A549 (cell line): ENCODE data around the gene PCARE. TPM values are rescaled to one million over a fixed set of nuclear protein-coding genes. Genes with fewer than 3 reads are reported as not detected.

ENCODE experiments used
- ATAC-seq, 2 experiments: fragments of 200-7000 bp in 1 of 2; fragments of >200 bp in 1 of 2; cut with Nextera tagmentation in 1 of 2; cut with Tn5 transposase in 1 of 2; 3 replicates each; pipeline versions ENCODE4 v1.8.0 to v1.9.1; 2018 to 2020; ENCODE audit warnings: mild to moderate bottlenecking in 1 of 2, moderate library complexity in 1 of 2
- CTCF ChIA-PET: fragments of 300-600 bp; sonication (Branson Sonifier 250); formaldehyde crosslinking; extraction: SDS; loops from one replicate; lab custom pipeline; 2021; ENCODE audit warnings: antibody characterized with exemption, inconsistent platforms; lab: Yijun Ruan, JAX
- POLR2A ChIA-PET: fragments of 350-600 bp; formaldehyde crosslinking; extraction: SDS; loops from one replicate; lab custom pipeline; 2021; ENCODE audit warnings: antibody characterized with exemption, inconsistent platforms; lab: Yijun Ruan, JAX
- DNase-seq, 2 experiments: peaks; one replicate each; pipeline versions ENCODE4 v3.0.0 to v3.0.0-alpha.2; 2011 to 2016; ENCODE audit warnings: low read depth in 1 of 2, low spot score in 1 of 2
- FAIRE-seq: peaks from 2 replicates; lab custom pipeline; 2011; peaks lifted over from hg19 to GRCh38; lab: Jason Lieb, UNC
- H3K27ac ChIP-seq, 2 experiments: fragments of >200 bp; sonication (Bioruptor Twin); formaldehyde crosslinking; 3 replicates each; pipeline ENCODE4 v1.5.1; 2016 to 2017
- H3K4me1 ChIP-seq: fragments of >200 bp; sonication (Bioruptor Twin); formaldehyde crosslinking; 3 replicates; pipeline ENCODE4 v1.6.1; 2016
- H3K4me2 ChIP-seq: fragments of >200 bp; sonication (Bioruptor Twin); formaldehyde crosslinking; 3 replicates; pipeline ENCODE4 v1.6.1; 2016
- H3K4me3 ChIP-seq: fragments of >200 bp; sonication (Bioruptor Twin); formaldehyde crosslinking; 3 replicates; pipeline ENCODE4 v1.5.1; 2016
- H3K9me3 ChIP-seq: fragments of >200 bp; sonication (Bioruptor Twin); formaldehyde crosslinking; 3 replicates; pipeline ENCODE4 v1.6.1; 2016
- EHMT2 ChIP-seq: fragments of 200-600 bp; sonication (generic); IDR thresholded peaks from 2 replicates; pipeline ENCODE4 v1.6.1; 2016; ENCODE audit warnings: antibody characterized with exemption, low read depth, mild to moderate bottlenecking, moderate library complexity
- EP300 ChIP-seq, 2 experiments: fragments of >200 bp; sonication (Bioruptor Twin); formaldehyde crosslinking; IDR thresholded peaks; 2 replicates in 1 of 2; 3 replicates in 1 of 2; pipeline ENCODE4 v1.6.1; 2016 to 2017
- HOXA7 ChIP-seq: fragments of 250-450 bp; sonication (Bioruptor Pico); IDR thresholded peaks from 2 replicates; pipeline ENCODE4 v1.5.0; 2020; ENCODE audit warnings: mild to moderate bottlenecking, moderate library complexity
- HOXB5 ChIP-seq: fragments of 250-450 bp; sonication (Bioruptor Pico); IDR thresholded peaks from 2 replicates; pipeline ENCODE4 v1.5.0; 2020; ENCODE audit warnings: mild to moderate bottlenecking, moderate library complexity
- JUN ChIP-seq, 2 experiments: fragments of >200 bp; sonication (Bioruptor Twin); formaldehyde crosslinking; IDR thresholded peaks; 2 replicates in 1 of 2; 3 replicates in 1 of 2; pipeline ENCODE4 v1.6.1; 2016 to 2017
- JUNB ChIP-seq: fragments of >200 bp; sonication (Bioruptor Twin); formaldehyde crosslinking; IDR thresholded peaks from 2 replicates; pipeline ENCODE4 v1.6.1; 2016
- MAFK ChIP-seq: fragments of 450-650 bp; IDR thresholded peaks from 2 replicates; pipeline ENCODE4 v1.6.1; 2014; ENCODE audit not compliant: partially characterized antibody
- MAZ ChIP-seq: fragments of 150-350 bp; IDR thresholded peaks from 2 replicates; pipeline ENCODE4 v1.6.1; 2014; ENCODE audit warnings: antibody characterized with exemption, low read depth, low read length, borderline replicate concordance
- NR3C1 ChIP-seq: fragments of >200 bp; sonication (Bioruptor Twin); formaldehyde crosslinking; IDR thresholded peaks from 3 replicates; pipeline ENCODE4 v1.6.1; 2017
- POLR2A ChIP-seq: IDR thresholded peaks from 2 replicates; pipeline ENCODE4 v1.6.1; 2012; ENCODE audit warnings: mild to moderate bottlenecking, low read length
- POLR2AphosphoS2 ChIP-seq: conservative IDR thresholded peaks from 2 replicates; pipeline ENCODE4 v1.6.1; 2012; ENCODE audit warnings: low read length, improper control_type of control experiment, inconsistent platforms
- RAD21 ChIP-seq, 2 experiments: fragments of >200 bp in 1 of 2; sonication (Bioruptor Twin) in 1 of 2; formaldehyde crosslinking in 1 of 2; IDR thresholded peaks in 1 of 2; conservative IDR thresholded peaks in 1 of 2; 2 replicates in 1 of 2; 3 replicates in 1 of 2; pipeline ENCODE4 v1.6.1; 2012 to 2018; ENCODE audit warnings: inconsistent platforms in 1 of 2
- ZFP36 ChIP-seq: fragments of 450-650 bp; IDR thresholded peaks from 2 replicates; pipeline ENCODE4 v1.6.1; 2014; ENCODE audit warnings: borderline replicate concordance; ENCODE audit not compliant: partially characterized antibody
- WGBS: methylation state at CpG from one replicate; pipeline ENCODE4 v1.1.6; 2017; ENCODE audit errors: missing lambda C conversion rate; 5-methylcytosine and 5-hydroxymethylcytosine counted together
- polyA plus RNA-seq, 4 experiments: library from polyadenylated mRNA; depleted of rRNA in 3 of 4; stranded (reverse); fragments of >200 nt; fragmentation: RNase III in 1 of 4; extraction: RNeasy Plus Mini Kit Qiagen cat#74134 plus additional on column Dnase treatment in 1 of 4; gene quantifications; 2 replicates in 3 of 4; 3 replicates in 1 of 4; pipeline ENCODE4 v1.2.3, GENCODE V29; 2011 to 2017
- TF ChIP-seq, protein P1 (sequence below): fragments of 200-600 bp; sonication (generic); IDR thresholded peaks from 2 replicates; pipeline ENCODE4 v1.6.1; 2016; ENCODE audit warnings: antibody characterized with exemption, mild to moderate bottlenecking, moderate library complexity
- TF ChIP-seq, protein P2 (sequence below): IDR thresholded peaks from 2 replicates; pipeline ENCODE4 v1.6.1; 2012
- TF ChIP-seq, protein P3 (sequence below): fragments of 250-450 bp; sonication (Bioruptor Pico); IDR thresholded peaks from 2 replicates; pipeline ENCODE4 v1.5.0; 2021; ENCODE audit warnings: mild to moderate bottlenecking, moderate library complexity, borderline replicate concordance
- TF ChIP-seq, protein P4 (sequence below): fragments of 150-350 bp; IDR thresholded peaks from 2 replicates; pipeline ENCODE4 v1.6.1; 2014; ENCODE audit warnings: low read depth, mild to moderate bottlenecking, low read length
- TF ChIP-seq, protein P5 (sequence below): IDR thresholded peaks from 2 replicates; pipeline ENCODE4 v1.6.1; 2012; ENCODE audit warnings: low read depth, borderline replicate concordance

Gene PCARE
- polyA plus RNA-seq, 2 of the 4 experiments (the other 2 are of a cell fraction), result not detected

DNA sequence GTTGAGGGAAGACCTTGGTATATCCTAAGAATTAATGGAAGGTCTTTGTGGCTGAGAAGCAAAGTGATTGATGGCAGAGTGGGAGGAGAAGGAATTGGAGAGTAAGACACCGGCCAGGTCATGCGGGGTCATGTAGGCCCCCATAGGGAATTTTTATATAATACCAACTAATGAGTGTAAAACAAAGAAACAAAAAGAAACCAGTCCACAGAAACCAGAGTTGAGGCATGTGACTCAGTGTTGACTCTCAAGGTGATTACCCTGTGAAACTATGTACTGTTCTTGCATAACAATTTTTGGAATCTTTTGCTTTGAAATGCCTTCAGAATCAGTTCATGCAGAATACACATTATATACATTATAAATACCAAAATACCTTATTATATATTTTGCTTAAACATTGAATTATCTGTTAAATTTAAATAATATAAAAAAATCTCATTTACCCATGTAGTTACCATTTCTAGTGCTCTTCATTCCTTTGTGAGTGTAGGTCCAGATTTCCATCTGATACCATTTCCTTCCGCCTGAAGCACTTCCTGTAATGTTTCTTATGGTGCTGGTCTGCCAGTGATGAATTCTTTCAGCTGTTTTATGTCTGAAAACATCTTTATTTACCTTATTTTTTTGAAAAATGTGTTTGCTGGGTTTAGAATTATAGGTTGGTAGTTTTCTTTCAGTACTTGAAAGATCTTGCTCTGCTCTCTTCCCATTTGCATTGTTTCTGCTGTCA is 49.5 kb upstream of the PCARE start (continued):
- TF ChIP-seq, protein P1, sequence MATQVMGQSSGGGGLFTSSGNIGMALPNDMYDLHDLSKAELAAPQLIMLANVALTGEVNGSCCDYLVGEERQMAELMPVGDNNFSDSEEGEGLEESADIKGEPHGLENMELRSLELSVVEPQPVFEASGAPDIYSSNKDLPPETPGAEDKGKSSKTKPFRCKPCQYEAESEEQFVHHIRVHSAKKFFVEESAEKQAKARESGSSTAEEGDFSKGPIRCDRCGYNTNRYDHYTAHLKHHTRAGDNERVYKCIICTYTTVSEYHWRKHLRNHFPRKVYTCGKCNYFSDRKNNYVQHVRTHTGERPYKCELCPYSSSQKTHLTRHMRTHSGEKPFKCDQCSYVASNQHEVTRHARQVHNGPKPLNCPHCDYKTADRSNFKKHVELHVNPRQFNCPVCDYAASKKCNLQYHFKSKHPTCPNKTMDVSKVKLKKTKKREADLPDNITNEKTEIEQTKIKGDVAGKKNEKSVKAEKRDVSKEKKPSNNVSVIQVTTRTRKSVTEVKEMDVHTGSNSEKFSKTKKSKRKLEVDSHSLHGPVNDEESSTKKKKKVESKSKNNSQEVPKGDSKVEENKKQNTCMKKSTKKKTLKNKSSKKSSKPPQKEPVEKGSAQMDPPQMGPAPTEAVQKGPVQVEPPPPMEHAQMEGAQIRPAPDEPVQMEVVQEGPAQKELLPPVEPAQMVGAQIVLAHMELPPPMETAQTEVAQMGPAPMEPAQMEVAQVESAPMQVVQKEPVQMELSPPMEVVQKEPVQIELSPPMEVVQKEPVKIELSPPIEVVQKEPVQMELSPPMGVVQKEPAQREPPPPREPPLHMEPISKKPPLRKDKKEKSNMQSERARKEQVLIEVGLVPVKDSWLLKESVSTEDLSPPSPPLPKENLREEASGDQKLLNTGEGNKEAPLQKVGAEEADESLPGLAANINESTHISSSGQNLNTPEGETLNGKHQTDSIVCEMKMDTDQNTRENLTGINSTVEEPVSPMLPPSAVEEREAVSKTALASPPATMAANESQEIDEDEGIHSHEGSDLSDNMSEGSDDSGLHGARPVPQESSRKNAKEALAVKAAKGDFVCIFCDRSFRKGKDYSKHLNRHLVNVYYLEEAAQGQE, result no peak
- TF ChIP-seq HOXA7 (peak; percentile 68; the same call in 1 of the 2 replicates), RAD21 (conservative IDR thresholded peaks at IDR 0.05 in 1 of 2, IDR thresholded peaks at IDR 0.05 in 1 of 2) (0 out of 5 replicates have a peak, but pooled peaks have one; percentile 8 to 23), POLR2A (no peak), MAZ (no peak), JUNB (peak; percentile 98), NR3C1 (no peak), JUN (IDR thresholded peaks at IDR 0.05) (peak; percentile 67 to 96; a peak in 4 of 5 replicates), ZFP36 (no peak)

DNA sequence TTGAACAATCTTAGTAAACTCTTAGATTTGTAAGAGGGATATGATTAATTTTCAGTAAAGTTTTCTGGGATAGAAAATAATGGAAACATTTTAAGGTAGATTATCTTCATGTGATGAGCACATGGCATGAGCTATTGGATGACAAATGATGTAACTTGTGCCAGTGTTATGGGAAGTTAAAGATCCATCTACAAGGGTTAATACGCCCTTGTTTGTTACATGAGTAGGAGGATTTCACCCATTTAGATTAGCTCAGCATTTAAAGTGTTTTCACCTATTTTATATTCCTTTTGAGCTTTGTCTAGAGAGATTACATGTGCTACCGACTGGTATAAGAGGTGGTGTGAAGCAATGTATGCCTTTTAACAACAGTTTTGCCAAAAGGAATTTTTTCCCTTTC is 46.5 kb upstream of the PCARE start:
- TF ChIP-seq, protein P2, sequence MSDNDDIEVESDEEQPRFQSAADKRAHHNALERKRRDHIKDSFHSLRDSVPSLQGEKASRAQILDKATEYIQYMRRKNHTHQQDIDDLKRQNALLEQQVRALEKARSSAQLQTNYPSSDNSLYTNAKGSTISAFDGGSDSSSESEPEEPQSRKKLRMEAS, result peak; percentile 68
- 0 out of 2 replicates have a peak, but pooled peaks have one; percentile 57 for TF ChIP-seq POLR2AphosphoS2
- TF ChIP-seq MAFK, result peak; percentile 81
- TF ChIP-seq ZFP36, result no peak
- 87% methylated on average over 2 of the region's 2 CpGs for WGBS
- ChIA-PET CTCF (interaction anchor here (1.1 to 2.4 kb wide), 3 partner anchors 8 to 12 kb away, joined by 3 to 11 read pairs (median 3); no protein-coding TSS in a partner anchor), POLR2A (interaction anchor here (9.0 kb wide), 1 partner anchor 9 kb away, joined by 122 read pairs; no protein-coding TSS in a partner anchor)
- Histone ChIP-seq H3K4me3 (no peak overlapping the region), H3K9me3 (peaks cover 16% of the 10 kb centered on the region), H3K4me2 (no peak overlapping the region; the same call in 2 of the 3 replicates), H3K27ac (peak overlapping the region; percentile 13 to 40; a peak in 5 of 6 replicates), H3K4me1 (peaks cover 79% of the 10 kb centered on the region)
- DNase-seq (no peak), FAIRE-seq (peak; percentile 7), ATAC-seq (no peak)

DNA sequence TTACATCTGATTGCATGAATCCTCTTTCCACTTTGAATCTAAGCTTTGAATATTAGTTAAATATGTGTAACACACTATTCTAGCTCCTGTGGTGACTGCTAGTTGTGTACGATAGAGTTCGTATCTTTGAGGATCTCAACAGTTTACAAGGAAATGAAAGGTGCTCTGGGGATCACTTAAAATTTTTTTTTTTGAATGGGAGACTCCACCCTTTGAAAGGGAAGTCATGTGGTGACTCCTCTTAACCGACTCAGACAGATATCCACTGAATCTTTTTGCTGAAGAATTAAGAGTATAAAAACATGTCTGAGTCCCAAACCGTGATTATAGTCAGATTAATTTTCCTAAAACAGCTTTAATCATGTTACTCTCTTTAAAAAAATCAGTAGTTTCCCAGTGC is 44.9 kb upstream of the PCARE start:
- DNase-seq, result no peak
- H3K4me2 ChIP-seq, result peak overlapping the region; percentile 83

More for the DNA sequence above, 44.9 kb upstream of the PCARE start:
- ChIA-PET CTCF (interaction anchor here (2.4 kb wide), 1 partner anchor 11 kb away, joined by 11 read pairs; no protein-coding TSS in a partner anchor), POLR2A (interaction anchor here (9.0 kb wide), 1 partner anchor 11 kb away, joined by 122 read pairs; no protein-coding TSS in a partner anchor)
- WGBS, result 55% methylated on average over 4 of the region's 4 CpGs
- H3K27ac ChIP-seq, result peak overlapping the region; percentile 98 to 99
- peaks cover 2% of the 10 kb centered on the region; the same call in 1 of the 3 replicates for H3K9me3 ChIP-seq
- FAIRE-seq, result no peak
- TF ChIP-seq ZFP36 (no peak), EHMT2 (no peak), HOXB5 (CRISPR knock-in tag) (no peak), EP300 (IDR thresholded peaks at IDR 0.05) (no peak)
- TF ChIP-seq, protein P3, sequence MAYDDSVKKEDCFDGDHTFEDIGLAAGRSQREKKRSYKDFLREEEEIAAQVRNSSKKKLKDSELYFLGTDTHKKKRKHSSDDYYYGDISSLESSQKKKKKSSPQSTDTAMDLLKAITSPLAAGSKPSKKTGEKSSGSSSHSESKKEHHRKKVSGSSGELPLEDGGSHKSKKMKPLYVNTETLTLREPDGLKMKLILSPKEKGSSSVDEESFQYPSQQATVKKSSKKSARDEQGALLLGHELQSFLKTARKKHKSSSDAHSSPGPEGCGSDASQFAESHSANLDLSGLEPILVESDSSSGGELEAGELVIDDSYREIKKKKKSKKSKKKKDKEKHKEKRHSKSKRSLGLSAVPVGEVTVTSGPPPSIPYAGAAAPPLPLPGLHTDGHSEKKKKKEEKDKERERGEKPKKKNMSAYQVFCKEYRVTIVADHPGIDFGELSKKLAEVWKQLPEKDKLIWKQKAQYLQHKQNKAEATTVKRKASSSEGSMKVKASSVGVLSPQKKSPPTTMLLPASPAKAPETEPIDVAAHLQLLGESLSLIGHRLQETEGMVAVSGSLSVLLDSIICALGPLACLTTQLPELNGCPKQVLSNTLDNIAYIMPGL (CRISPR knock-in tag), result no peak
- TF ChIP-seq, protein P4, sequence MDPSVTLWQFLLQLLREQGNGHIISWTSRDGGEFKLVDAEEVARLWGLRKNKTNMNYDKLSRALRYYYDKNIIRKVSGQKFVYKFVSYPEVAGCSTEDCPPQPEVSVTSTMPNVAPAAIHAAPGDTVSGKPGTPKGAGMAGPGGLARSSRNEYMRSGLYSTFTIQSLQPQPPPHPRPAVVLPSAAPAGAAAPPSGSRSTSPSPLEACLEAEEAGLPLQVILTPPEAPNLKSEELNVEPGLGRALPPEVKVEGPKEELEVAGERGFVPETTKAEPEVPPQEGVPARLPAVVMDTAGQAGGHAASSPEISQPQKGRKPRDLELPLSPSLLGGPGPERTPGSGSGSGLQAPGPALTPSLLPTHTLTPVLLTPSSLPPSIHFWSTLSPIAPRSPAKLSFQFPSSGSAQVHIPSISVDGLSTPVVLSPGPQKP, result no peak
- TF ChIP-seq, protein P5, sequence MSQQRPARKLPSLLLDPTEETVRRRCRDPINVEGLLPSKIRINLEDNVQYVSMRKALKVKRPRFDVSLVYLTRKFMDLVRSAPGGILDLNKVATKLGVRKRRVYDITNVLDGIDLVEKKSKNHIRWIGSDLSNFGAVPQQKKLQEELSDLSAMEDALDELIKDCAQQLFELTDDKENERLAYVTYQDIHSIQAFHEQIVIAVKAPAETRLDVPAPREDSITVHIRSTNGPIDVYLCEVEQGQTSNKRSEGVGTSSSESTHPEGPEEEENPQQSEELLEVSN, result no peak
- TF ChIP-seq, protein P2, result no peak
- ATAC-seq, result no peak
- no peak overlapping the region for H3K4me3 ChIP-seq
- peaks cover 82% of the 10 kb centered on the region for H3K4me1 ChIP-seq
